ENCODE measurements around the gene KCTD20.

Gene KCTD20

DNA sequence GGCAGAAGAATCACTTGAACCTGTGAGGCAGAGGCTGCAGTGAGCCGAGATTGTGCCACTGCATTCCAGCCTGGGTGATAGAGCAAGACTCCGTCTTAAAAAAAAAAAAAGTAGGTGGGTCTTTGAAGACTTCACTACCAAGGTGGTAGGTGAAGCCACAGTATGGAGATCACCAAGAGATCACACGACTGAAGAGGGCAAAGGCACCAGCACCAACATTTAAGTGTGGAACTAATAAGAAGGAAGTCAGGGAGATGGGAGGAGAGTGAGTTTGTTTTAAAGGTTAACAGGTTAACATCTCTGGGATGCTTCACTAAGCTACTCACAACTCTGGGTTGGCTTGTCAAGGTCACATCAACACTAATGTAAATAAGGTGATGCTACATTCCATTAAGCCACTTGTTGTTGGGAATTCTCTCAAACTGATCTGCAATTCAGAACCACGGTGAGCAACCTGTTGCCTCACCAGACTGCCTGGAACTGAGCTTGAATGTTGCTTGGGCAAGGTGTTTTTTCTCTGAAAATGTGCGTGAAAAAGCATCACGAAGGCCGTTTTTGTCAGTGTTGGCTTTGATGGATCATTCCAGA, 48.7 kb downstream of the KCTD20 start:
- no peak overlapping the region for H3K14ac ChIP-seq (ENCODE audit: low read length)
- H2BK5ac ChIP-seq (ENCODE audit: low read depth, low read length, poor library complexity) = no peak overlapping the region
- H3K27me3 ChIP-seq (ENCODE audit: insufficient read depth, low read length) = no peaks in the 10 kb centered on the region
- H2BK12ac ChIP-seq (ENCODE audit: low read length) = no peak overlapping the region
- H3K4ac ChIP-seq (ENCODE audit: low read depth, low read length) = no peak overlapping the region
- no peak overlapping the region for H4K91ac ChIP-seq (ENCODE audit: low read depth, low read length)
- H3K4me3 ChIP-seq (ENCODE audit: low read depth, low read length) = no peak overlapping the region
- no peak overlapping the region for H3K27ac ChIP-seq (ENCODE audit: low read depth, low read length)
- DNase-seq = peak in 1 of 2 donors; percentile 7
- H3K9me3 ChIP-seq (ENCODE audit: insufficient read depth, low read depth, low read length) = no peaks in the 10 kb centered on the region
- H2AFZ ChIP-seq (ENCODE audit: insufficient read depth, low read length, poor library complexity) = no peak overlapping the region
- H3K4me1 ChIP-seq (ENCODE audit: control insufficient read depth in 1 of 2, insufficient read depth in 2 of 2, low read length in 2 of 2) = no peaks in the 10 kb centered on the region
- no peak overlapping the region for H3K18ac ChIP-seq (ENCODE audit: low read length)
- no CpG with 5 or more reads among the region's 7 CpGs for WGBS (ENCODE audit: extremely low coverage, insufficient coverage, insufficient read length)
- H4K12ac ChIP-seq (ENCODE audit: low read depth, low read length) = no peak overlapping the region
- H3K9ac ChIP-seq (ENCODE audit: low read length) = no peak overlapping the region
- no peak overlapping the region for H2AK5ac ChIP-seq (ENCODE audit: low read length)
- H2BK120ac ChIP-seq (ENCODE audit: insufficient read depth, low read length, poor library complexity) = no peak overlapping the region
- no peak overlapping the region for H3K4me2 ChIP-seq (ENCODE audit: low read length)
- no peaks in the 10 kb centered on the region for H3K79me1 ChIP-seq (ENCODE audit: low read length)
- no peaks in the 10 kb centered on the region for H3K79me2 ChIP-seq (ENCODE audit: control insufficient read depth, insufficient read depth, low read length, poor library complexity)
- no peak overlapping the region for H3K23ac ChIP-seq (ENCODE audit: low read length)
- H4K8ac ChIP-seq (ENCODE audit: low read depth, low read length) = no peak overlapping the region
- H3K36me3 ChIP-seq (ENCODE audit: control insufficient read depth in 1 of 2, insufficient read depth in 2 of 2, low read length in 2 of 2) = peaks cover 12 to 37% of the 10 kb centered on the region in 2 experiments

DNA sequence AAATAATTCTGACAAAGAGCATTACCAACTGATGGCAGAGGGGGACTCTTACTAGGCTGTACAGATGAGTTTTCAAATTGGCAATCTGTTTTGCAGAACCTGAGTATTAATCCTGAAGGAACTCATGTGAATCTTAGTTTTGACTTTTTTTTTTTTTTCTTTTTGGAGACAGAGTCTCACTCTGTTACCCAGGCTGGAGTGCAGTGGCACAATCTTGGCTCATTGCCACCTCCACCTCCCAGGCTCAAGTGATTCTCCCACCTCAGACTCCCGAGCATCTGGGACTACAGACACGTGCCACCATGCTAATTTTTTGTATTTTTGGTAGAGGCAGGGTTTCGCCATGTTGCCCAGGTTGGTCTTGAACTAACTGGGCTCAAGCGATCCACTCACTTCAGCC, 49.3 kb downstream of the KCTD20 start:
- H3K79me2 ChIP-seq (ENCODE audit: control insufficient read depth, insufficient read depth, low read length, poor library complexity) = no peaks in the 10 kb centered on the region
- H2BK12ac ChIP-seq (ENCODE audit: low read length) = no peak overlapping the region
- no peak overlapping the region for H2BK120ac ChIP-seq (ENCODE audit: insufficient read depth, low read length, poor library complexity)
- H2AK5ac ChIP-seq (ENCODE audit: low read length) = no peak overlapping the region
- no peak overlapping the region for H2BK5ac ChIP-seq (ENCODE audit: low read depth, low read length, poor library complexity)
- no peak overlapping the region for H2AFZ ChIP-seq (ENCODE audit: insufficient read depth, low read length, poor library complexity)
- H3K4ac ChIP-seq (ENCODE audit: low read depth, low read length) = no peak overlapping the region
- no peak overlapping the region for H4K12ac ChIP-seq (ENCODE audit: low read depth, low read length)
- no peaks in the 10 kb centered on the region for H3K9me3 ChIP-seq (ENCODE audit: insufficient read depth, low read depth, low read length)
- no peaks in the 10 kb centered on the region for H3K4me1 ChIP-seq (ENCODE audit: control insufficient read depth in 1 of 2, insufficient read depth in 2 of 2, low read length in 2 of 2)
- DNase-seq = no peak
- no peak overlapping the region for H3K14ac ChIP-seq (ENCODE audit: low read length)
- H3K4me2 ChIP-seq (ENCODE audit: low read length) = no peak overlapping the region
- no peak overlapping the region for H3K18ac ChIP-seq (ENCODE audit: low read length)
- no CpG with 5 or more reads among the region's 4 CpGs for WGBS (ENCODE audit: extremely low coverage, insufficient coverage, insufficient read length)
- H3K4me3 ChIP-seq (ENCODE audit: low read depth, low read length) = no peak overlapping the region
- no peak overlapping the region for H4K8ac ChIP-seq (ENCODE audit: low read depth, low read length)
- no peaks in the 10 kb centered on the region for H3K79me1 ChIP-seq (ENCODE audit: low read length)
- H3K23ac ChIP-seq (ENCODE audit: low read length) = no peak overlapping the region
- H3K36me3 ChIP-seq (ENCODE audit: control insufficient read depth in 1 of 2, insufficient read depth in 2 of 2, low read length in 2 of 2) = peaks cover 9 to 31% of the 10 kb centered on the region in 2 experiments
- no peaks in the 10 kb centered on the region for H3K27me3 ChIP-seq (ENCODE audit: insufficient read depth, low read length)
- H3K27ac ChIP-seq (ENCODE audit: low read depth, low read length) = no peak overlapping the region
- H3K9ac ChIP-seq (ENCODE audit: low read length) = no peak overlapping the region
- H4K91ac ChIP-seq (ENCODE audit: low read depth, low read length) = no peak overlapping the region

- Histone ChIP-seq H3K4me2 (ENCODE audit: low read length) (no peak overlapping the region), H3K4ac (ENCODE audit: low read depth, low read length) (no peak overlapping the region), H3K18ac (ENCODE audit: low read length) (no peak overlapping the region), H3K23ac (ENCODE audit: low read length) (no peak overlapping the region), H3K27ac (ENCODE audit: low read depth, low read length) (no peak overlapping the region), H3K79me2 (ENCODE audit: control insufficient read depth, insufficient read depth, low read length, poor library complexity) (no peaks in the 10 kb centered on the region), H2BK5ac (ENCODE audit: low read depth, low read length, poor library complexity) (no peak overlapping the region), H3K9ac (ENCODE audit: low read length) (no peak overlapping the region), H2BK12ac (ENCODE audit: low read length) (no peak overlapping the region), H3K9me3 (ENCODE audit: insufficient read depth, low read depth, low read length) (no peaks in the 10 kb centered on the region), H3K4me3 (ENCODE audit: low read depth, low read length) (no peak overlapping the region), H3K14ac (ENCODE audit: low read length) (no peak overlapping the region), H4K91ac (ENCODE audit: low read depth, low read length) (no peak overlapping the region), H2BK120ac (ENCODE audit: insufficient read depth, low read length, poor library complexity) (no peak overlapping the region), H4K12ac (ENCODE audit: low read depth, low read length) (no peak overlapping the region), H2AFZ (ENCODE audit: insufficient read depth, low read length, poor library complexity) (no peak overlapping the region), H3K4me1 (ENCODE audit: control insufficient read depth in 1 of 2, insufficient read depth in 2 of 2, low read length in 2 of 2) (no peaks in the 10 kb centered on the region), H3K36me3 (ENCODE audit: control insufficient read depth in 1 of 2, insufficient read depth in 2 of 2, low read length in 2 of 2) (peaks cover 11 to 28% of the 10 kb centered on the region in 2 experiments), H3K27me3 (ENCODE audit: insufficient read depth, low read length) (no peaks in the 10 kb centered on the region), H4K8ac (ENCODE audit: low read depth, low read length) (no peak overlapping the region), H3K79me1 (ENCODE audit: low read length) (no peaks in the 10 kb centered on the region), H2AK5ac (ENCODE audit: low read length) (no peak overlapping the region)
- WGBS (ENCODE audit: extremely low coverage, insufficient coverage, insufficient read length) = no CpG with 5 or more reads among the region's 1 CpG
- DNase-seq = no peak
Measured at GRCh38 chr6:36492621-36493020, 49.8 kb downstream of the KCTD20 start.

DNA sequence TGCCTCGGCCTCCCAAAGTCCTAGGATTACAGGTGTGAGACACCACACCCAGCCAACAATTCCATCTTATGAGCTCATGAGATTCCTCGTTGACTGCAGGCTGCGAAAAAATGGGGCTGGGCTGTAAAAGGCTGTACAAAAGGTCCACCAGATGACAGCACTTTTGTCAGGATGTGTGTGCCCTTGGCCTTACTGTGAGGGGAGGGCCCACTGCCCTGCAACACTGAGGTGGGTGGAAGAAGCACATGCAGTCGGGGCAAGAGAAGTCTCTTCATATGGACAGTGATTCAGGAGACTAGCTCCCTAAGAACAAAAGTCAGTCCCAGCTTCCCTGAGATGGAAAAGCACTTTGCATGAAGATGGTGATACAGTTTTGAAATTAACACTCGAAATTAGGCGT, 50.5 kb downstream of the KCTD20 start:
- Histone ChIP-seq H2AFZ (ENCODE audit: insufficient read depth, low read length, poor library complexity) (no peak overlapping the region), H2BK12ac (ENCODE audit: low read length) (no peak overlapping the region), H3K4me1 (ENCODE audit: control insufficient read depth in 1 of 2, insufficient read depth in 2 of 2, low read length in 2 of 2) (no peaks in the 10 kb centered on the region), H3K79me1 (ENCODE audit: low read length) (no peaks in the 10 kb centered on the region), H3K4ac (ENCODE audit: low read depth, low read length) (no peak overlapping the region), H4K91ac (ENCODE audit: low read depth, low read length) (no peak overlapping the region), H2AK5ac (ENCODE audit: low read length) (no peak overlapping the region), H3K36me3 (ENCODE audit: control insufficient read depth in 1 of 2, insufficient read depth in 2 of 2, low read length in 2 of 2) (peaks cover 11 to 22% of the 10 kb centered on the region in 2 experiments), H3K23ac (ENCODE audit: low read length) (no peak overlapping the region), H3K4me2 (ENCODE audit: low read length) (no peak overlapping the region), H3K27me3 (ENCODE audit: insufficient read depth, low read length) (no peaks in the 10 kb centered on the region), H3K27ac (ENCODE audit: low read depth, low read length) (no peak overlapping the region), H3K4me3 (ENCODE audit: low read depth, low read length) (no peak overlapping the region), H4K8ac (ENCODE audit: low read depth, low read length) (no peak overlapping the region), H3K14ac (ENCODE audit: low read length) (no peak overlapping the region), H4K12ac (ENCODE audit: low read depth, low read length) (no peak overlapping the region), H2BK120ac (ENCODE audit: insufficient read depth, low read length, poor library complexity) (no peak overlapping the region), H3K9ac (ENCODE audit: low read length) (no peak overlapping the region), H2BK5ac (ENCODE audit: low read depth, low read length, poor library complexity) (no peak overlapping the region), H3K9me3 (ENCODE audit: insufficient read depth, low read depth, low read length) (no peaks in the 10 kb centered on the region), H3K18ac (ENCODE audit: low read length) (no peak overlapping the region), H3K79me2 (ENCODE audit: control insufficient read depth, insufficient read depth, low read length, poor library complexity) (no peaks in the 10 kb centered on the region)
- no CpG with 5 or more reads among the region's 6 CpGs for WGBS (ENCODE audit: extremely low coverage, insufficient coverage, insufficient read length)
- DNase-seq = peak in 1 of 2 donors; percentile 36

Data from trophoblast cell (in vitro differentiated cells and primary cell).